Stimulated activated CD4-positive, alpha-beta T cell treated with anti-CD3 and anti-CD28 coated beads, Interleukin-4, amount 100 ng/mL, for 24 hours (primary cell): Measurements from ENCODE around the gene CTSC.
"Not testable (repeated sequence)": the region's sequence is repeated elsewhere in the genome, so short reads cannot be mapped to it uniquely, and the experiment has no call there.

Experiments
- DNase-seq: peaks from one replicate; pipeline ENCODE4 v3.0.0-alpha.2; 2020

The CTSC gene

DNA sequence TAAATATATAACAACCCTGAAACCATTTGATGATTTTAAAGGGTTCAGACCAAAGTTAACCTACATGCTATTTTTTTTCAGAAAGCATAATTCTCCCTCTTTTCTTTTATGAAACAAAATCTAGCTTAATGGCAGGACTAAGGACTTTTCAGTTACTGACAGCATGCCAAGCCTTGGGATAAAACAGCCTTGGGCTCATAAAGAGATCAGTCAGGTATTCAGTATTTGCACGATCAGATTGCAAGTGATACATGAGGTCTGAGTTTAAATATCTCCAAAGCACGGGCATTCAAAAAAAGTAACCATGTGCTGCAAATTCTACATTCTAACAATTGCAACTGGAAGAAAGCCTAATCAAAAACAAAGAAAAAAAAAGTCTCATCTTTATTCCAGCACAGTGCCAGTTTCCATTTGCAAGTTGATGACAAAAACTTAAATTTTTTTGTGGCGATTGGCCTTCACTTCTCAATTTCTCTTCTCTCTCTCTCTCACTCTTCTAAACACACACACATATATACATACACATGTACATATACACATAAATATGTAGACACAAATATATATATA is 60.1 kb downstream of the CTSC start:
- no peak for DNase-seq

DNA sequence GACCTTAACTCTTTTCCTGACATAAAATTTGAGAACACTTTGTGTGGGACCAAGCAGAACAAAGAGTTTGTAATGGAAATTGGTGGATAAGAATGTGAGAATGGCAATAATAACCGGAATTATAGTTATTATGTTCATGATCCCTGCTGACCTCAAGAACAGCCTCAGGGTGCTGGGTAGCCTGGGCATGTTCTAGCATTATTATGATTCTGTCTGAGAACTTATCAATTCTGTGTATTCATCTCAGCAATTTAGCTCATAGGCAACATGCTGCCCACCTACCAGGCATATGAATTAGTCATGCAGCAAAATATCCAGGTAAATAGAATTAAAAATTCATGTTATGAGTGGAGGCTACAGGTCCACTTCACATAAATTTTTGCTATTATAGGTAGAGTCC is 61.9 kb downstream of the CTSC start:
- no peak for DNase-seq

GRCh38 chr11:88266919-88267318 is 70.6 kb downstream of the CTSC start:
- no peak for DNase-seq

DNA sequence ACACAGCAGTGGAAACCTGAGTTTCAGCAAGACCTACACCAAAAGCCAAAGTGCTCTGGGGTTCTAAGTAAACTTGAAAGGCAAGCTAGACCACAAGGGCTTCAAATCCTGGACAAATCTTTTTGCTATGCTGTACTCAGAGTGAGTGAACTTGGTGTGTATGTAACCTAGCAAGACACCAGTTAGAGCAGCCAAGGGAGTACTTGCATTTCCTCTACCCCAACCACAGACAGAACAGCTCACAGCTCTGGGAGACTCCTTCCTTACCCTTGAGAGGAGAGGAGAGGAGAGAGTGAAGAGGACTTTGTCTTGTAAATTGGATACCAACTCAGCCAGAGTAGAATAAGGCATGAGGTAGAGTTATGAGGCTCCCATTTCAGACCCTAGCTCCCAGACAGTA is 71.4 kb downstream of the CTSC start:
- no peak for DNase-seq

DNA sequence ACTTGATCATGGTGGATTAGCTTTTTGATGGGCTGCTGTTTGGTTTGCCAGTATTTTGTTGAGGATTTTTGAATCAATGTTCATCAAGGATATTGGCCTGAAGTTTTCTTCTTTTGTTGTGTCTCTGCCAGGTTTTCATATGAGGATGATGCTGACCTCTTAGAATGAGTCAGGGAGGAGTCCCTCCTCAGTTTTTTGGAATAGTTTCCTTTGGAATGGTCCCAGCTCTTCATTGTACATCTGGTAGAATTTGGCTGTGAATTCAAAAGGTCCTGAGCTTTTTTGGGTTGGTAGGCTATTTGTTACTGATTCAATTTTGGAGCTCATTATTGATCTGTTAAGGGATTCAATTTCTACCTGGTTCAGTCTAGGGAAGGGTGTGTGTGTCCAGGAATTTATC is 78.1 kb downstream of the CTSC start:
- no peak for DNase-seq

GRCh38 chr11:88252208-88252607 is 85.3 kb downstream of the CTSC start:
- DNase-seq: no peak

DNA sequence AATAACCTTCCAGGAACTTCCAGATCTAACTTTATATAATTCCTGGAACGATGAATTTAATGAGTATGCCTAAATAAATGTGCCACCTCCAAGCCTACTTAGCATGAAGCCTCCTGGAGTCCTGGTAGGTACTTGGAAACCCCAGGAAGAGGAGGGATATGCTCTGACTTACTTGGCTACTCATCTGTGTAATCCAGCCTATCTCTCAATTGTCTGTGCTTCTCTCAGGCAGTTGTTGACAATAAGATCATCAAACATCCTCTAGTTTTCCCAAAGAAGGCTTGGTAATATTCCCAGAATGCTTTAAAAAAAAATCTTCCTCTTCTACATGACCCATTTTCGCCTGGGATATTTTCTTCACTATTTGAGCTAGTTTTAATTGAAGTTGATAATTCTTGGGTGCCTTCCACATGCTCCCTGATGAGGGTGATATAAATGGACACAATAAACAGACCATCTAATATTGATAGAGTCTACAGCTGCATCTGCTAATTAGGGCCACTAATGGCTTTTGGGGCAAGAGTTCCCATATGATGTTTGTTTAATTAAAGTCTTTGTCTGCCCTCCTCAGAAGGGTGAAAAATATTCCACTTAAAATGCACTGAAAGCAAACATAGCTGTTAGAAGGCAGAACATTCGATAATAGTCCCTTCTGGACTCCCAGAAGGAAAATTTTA is 86.8 kb downstream of the CTSC start:
- no peak for DNase-seq

DNA sequence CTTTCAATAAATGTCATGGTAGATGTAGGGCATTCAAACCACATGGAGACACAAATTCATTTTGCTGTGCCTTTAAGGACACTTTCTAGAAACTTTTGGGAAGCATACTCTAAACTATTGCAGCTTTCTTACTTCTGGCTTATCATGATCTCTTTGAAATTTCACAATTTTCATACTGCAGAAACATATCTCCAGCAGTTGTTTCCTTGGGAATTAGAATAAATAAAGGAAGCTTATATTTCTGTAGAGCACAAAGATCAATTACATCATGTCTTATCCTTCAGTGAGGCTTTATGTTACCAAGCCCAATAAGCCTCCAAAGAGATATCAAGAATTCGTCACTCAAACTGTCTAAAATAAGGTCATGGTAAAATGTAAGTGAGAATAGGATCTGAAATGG is 87.8 kb downstream of the CTSC start:
- DNase-seq: no peak

DNA sequence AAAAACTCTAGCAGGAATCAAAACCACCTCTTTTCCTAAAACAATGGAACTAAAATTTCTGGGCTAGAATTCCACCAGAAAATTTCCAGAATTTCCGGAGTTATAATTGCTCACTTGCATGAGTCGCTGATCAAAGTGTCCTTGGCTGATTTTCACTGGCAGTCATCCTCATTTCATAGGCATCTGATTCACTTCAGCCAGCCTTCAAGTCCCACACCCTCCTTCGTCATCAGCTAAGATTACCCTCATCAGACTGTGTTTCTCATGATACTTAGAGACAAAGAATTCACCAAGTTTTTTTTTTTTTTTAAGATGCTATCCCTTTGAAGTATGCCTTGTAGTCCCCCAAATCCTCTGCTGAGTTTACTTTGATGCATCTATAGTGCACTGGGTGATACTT is 90.8 kb downstream of the CTSC start:
- no peak for DNase-seq

DNA sequence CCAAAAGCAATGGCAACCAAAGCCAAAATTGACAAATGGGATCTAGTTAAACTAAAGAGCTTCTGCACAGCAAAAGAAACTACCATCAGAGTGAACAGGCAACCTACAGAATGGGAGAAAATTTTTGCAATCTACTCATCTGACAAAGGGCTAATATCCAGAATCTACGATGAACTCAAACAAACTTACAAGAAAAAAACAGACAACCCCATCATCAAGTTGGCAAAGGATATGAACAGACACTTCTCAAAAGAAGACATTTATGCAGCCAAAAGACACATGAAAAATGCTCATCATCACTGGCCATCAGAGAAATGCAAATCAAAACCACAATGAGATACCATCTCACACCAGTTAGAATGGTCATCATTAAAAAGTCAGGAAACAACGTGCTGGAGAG is 92.0 kb downstream of the CTSC start:
- not testable (repeated sequence) for DNase-seq
